IMR-90 (cell line): ENCODE measurements around the gene RBP5. TPM values are rescaled to one million over a fixed set of nuclear protein-coding genes. Genes with fewer than 3 reads are reported as not detected.

ENCODE experiments used
- ATAC-seq: fragments of 200-7000 bp; cut with Tn5 transposase; 2 replicates; pipeline ENCODE4 v1.9.1; 2020; ENCODE audit warnings: low read depth, mild to moderate bottlenecking, moderate library complexity
- BruUV-seq: library from RNA; stranded (reverse); fragments of 400-500 nt; replicated peaks from 2 replicates; lab custom pipeline; 2021; lab: Mats Ljungman, UMichigan
- CTCF ChIA-PET: fragments of 300-600 bp; formaldehyde crosslinking; extraction: SDS; loops from one replicate; lab custom pipeline; 2021; ENCODE audit warnings: antibody characterized with exemption; lab: Yijun Ruan, JAX
- POLR2A ChIA-PET: fragments of 300-600 bp; sonication (Branson Sonifier 250); formaldehyde crosslinking; loops from one replicate; lab custom pipeline; 2022; ENCODE audit warnings: antibody characterized with exemption; ENCODE audit not compliant: unreplicated experiment; lab: Charles Lee
- DNase-seq: peaks from one replicate; pipeline ENCODE4 v3.0.0; 2013
- H2AFZ ChIP-seq: replicated peaks from 2 replicates; pipeline ENCODE3; 2013; ENCODE audit warnings: low read length, mild to moderate bottlenecking; ENCODE audit not compliant: poor library complexity
- H2AK5ac ChIP-seq: 2 replicates; pipeline ENCODE4 v1.6.1; 2013; ENCODE audit warnings: low read depth, low read length, inconsistent platforms
- H2AK9ac ChIP-seq: replicated peaks from 2 replicates; pipeline ENCODE3; 2013; ENCODE audit warnings: mild to moderate bottlenecking, low read depth, low read length, moderate library complexity; ENCODE audit not compliant: poor library complexity
- H2BK120ac ChIP-seq: 2 replicates; pipeline ENCODE4 v1.6.1; 2013; ENCODE audit warnings: low read depth, low read length, inconsistent platforms
- H2BK15ac ChIP-seq: 3 replicates; pipeline ENCODE4 v1.6.1; 2013; ENCODE audit warnings: low read depth, low read length, inconsistent platforms
- H2BK20ac ChIP-seq: 2 replicates; pipeline ENCODE4 v1.6.1; 2013; ENCODE audit warnings: low read depth, mild to moderate bottlenecking, inconsistent platforms, low read length, moderate library complexity
- H2BK5ac ChIP-seq: 2 replicates; pipeline ENCODE4 v1.6.1; 2013; ENCODE audit warnings: mild to moderate bottlenecking, low read depth, low read length, inconsistent platforms; ENCODE audit not compliant: poor library complexity, severe bottlenecking
- H3K14ac ChIP-seq: replicated peaks from 2 replicates; pipeline ENCODE4 v1.6.1; 2013; ENCODE audit warnings: low read depth, low read length, inconsistent platforms
- H3K18ac ChIP-seq: 2 replicates; pipeline ENCODE4 v1.6.1; 2013; ENCODE audit warnings: low read depth, low read length, control low read depth
- H3K23ac ChIP-seq: 2 replicates; pipeline ENCODE4 v1.6.1; 2013; ENCODE audit warnings: low read depth, low read length, inconsistent platforms
- H3K27ac ChIP-seq: 2 replicates; pipeline ENCODE4 v1.5.1; 2013; ENCODE audit warnings: mild to moderate bottlenecking, control low read depth, low read length; ENCODE audit not compliant: insufficient read depth
- H3K27me3 ChIP-seq: 2 replicates; pipeline ENCODE4 v1.6.1; 2013; ENCODE audit warnings: low read length; ENCODE audit not compliant: control insufficient read depth, insufficient read depth
- H3K36me3 ChIP-seq: 2 replicates; pipeline ENCODE4 v1.6.1; 2013; ENCODE audit warnings: low read length, mixed read lengths; ENCODE audit not compliant: control insufficient read depth, insufficient read depth
- H3K4ac ChIP-seq: 2 replicates; pipeline ENCODE4 v1.6.1; 2013; ENCODE audit warnings: low read depth, low read length, inconsistent platforms
- H3K4me1 ChIP-seq: 2 replicates; pipeline ENCODE4 v1.6.1; 2013; ENCODE audit warnings: low read length, mixed read lengths; ENCODE audit not compliant: control insufficient read depth, insufficient read depth
- H3K4me2 ChIP-seq: 2 replicates; pipeline ENCODE4 v1.6.1; 2013; ENCODE audit warnings: low read depth, mild to moderate bottlenecking, control low read depth, low read length, moderate library complexity
- H3K4me3 ChIP-seq: 2 replicates; pipeline ENCODE4 v1.5.1; 2013; ENCODE audit warnings: low read depth, mild to moderate bottlenecking, control low read depth, low read length, moderate library complexity; ENCODE audit not compliant: insufficient read depth
- H3K56ac ChIP-seq: 2 replicates; pipeline ENCODE4 v1.6.1; 2013; ENCODE audit warnings: low read length, inconsistent platforms; ENCODE audit not compliant: insufficient read depth; ENCODE audit errors: extremely low read depth
- H3K79me1 ChIP-seq, 2 experiments: 2 replicates each; pipeline ENCODE4 v1.6.1; 2013; ENCODE audit warnings: low read length in 2 of 2, inconsistent platforms in 1 of 2, low read depth in 1 of 2
- H3K9ac ChIP-seq: 2 replicates; pipeline ENCODE4 v1.6.1; 2013; ENCODE audit warnings: low read depth, low read length, control low read depth
- H3K9me1 ChIP-seq: 2 replicates; pipeline ENCODE4 v1.6.1; 2013; ENCODE audit warnings: low read length, inconsistent platforms; ENCODE audit not compliant: insufficient read depth
- H3K9me3 ChIP-seq: 2 replicates; pipeline ENCODE4 v1.6.1; 2013; ENCODE audit warnings: low read length; ENCODE audit not compliant: control insufficient read depth, insufficient read depth
- H4K20me1 ChIP-seq: 2 replicates; pipeline ENCODE4 v1.6.1; 2013; ENCODE audit warnings: low read length, inconsistent platforms; ENCODE audit not compliant: insufficient read depth
- H4K5ac ChIP-seq: 2 replicates; pipeline ENCODE4 v1.6.1; 2013; ENCODE audit warnings: mild to moderate bottlenecking, low read depth, low read length, control low read depth
- H4K8ac ChIP-seq, 2 experiments: 2 replicates each; pipeline ENCODE4 v1.6.1; 2013; ENCODE audit warnings: low read depth in 2 of 2, low read length in 2 of 2, control low read depth in 1 of 2, inconsistent platforms in 1 of 2
- H4K91ac ChIP-seq: 2 replicates; pipeline ENCODE4 v1.6.1; 2013; ENCODE audit warnings: low read depth, low read length, inconsistent platforms; ENCODE audit not compliant: insufficient read depth
- BHLHE40 ChIP-seq: fragments of 150-350 bp; IDR thresholded peaks from 2 replicates; pipeline ENCODE4 v1.6.1; 2016; ENCODE audit warnings: mild to moderate bottlenecking, low read depth, low read length
- CEBPB ChIP-seq: IDR thresholded peaks from 2 replicates; pipeline ENCODE4 v1.6.1; 2012; ENCODE audit warnings: low read depth, low read length, improper control_type of control experiment
- CHD1 ChIP-seq: IDR thresholded peaks from 2 replicates; pipeline ENCODE4 v1.6.1; 2012; ENCODE audit warnings: low read depth, low read length, improper control_type of control experiment
- CTCF ChIP-seq: conservative IDR thresholded peaks from 2 replicates; pipeline ENCODE4 v1.5.1; 2012; ENCODE audit warnings: mild to moderate bottlenecking, low read depth, low read length, improper control_type of control experiment
- ELK1 ChIP-seq: fragments of 150-350 bp; IDR thresholded peaks from 2 replicates; pipeline ENCODE4 v1.6.1; 2016; ENCODE audit warnings: low read depth, mild to moderate bottlenecking, low read length, moderate library complexity, borderline replicate concordance
- FOS ChIP-seq: fragments of 150-350 bp; IDR thresholded peaks from 2 replicates; pipeline ENCODE4 v1.6.1; 2016; ENCODE audit warnings: low read depth, low read length
- MAFK ChIP-seq: IDR thresholded peaks from 2 replicates; pipeline ENCODE4 v1.6.1; 2012; ENCODE audit warnings: low read depth, low read length, improper control_type of control experiment
- MAZ ChIP-seq: IDR thresholded peaks from 2 replicates; pipeline ENCODE4 v1.6.1; 2012; ENCODE audit warnings: low read depth, mild to moderate bottlenecking, low read length, improper control_type of control experiment, moderate library complexity, borderline replicate concordance
- MXI1 ChIP-seq: IDR thresholded peaks from 2 replicates; pipeline ENCODE4 v1.6.1; 2012; ENCODE audit warnings: low read depth, mild to moderate bottlenecking, low read length, moderate library complexity, borderline replicate concordance
- NFE2L2 ChIP-seq: fragments of 150-350 bp; IDR thresholded peaks from 2 replicates; pipeline ENCODE4 v1.6.1; 2016; ENCODE audit warnings: low read depth, mild to moderate bottlenecking, low read length
- POLR2A ChIP-seq: IDR thresholded peaks from 2 replicates; pipeline ENCODE4 v1.6.1; 2012; ENCODE audit warnings: mild to moderate bottlenecking, low read depth, low read length
- RAD21 ChIP-seq: IDR thresholded peaks from 2 replicates; pipeline ENCODE4 v1.6.1; 2012; ENCODE audit warnings: low read length, improper control_type of control experiment
- RCOR1 ChIP-seq: IDR thresholded peaks from 2 replicates; pipeline ENCODE4 v1.6.1; 2012; ENCODE audit warnings: mild to moderate bottlenecking, low read length, improper control_type of control experiment; ENCODE audit not compliant: insufficient replicate concordance
- RFX5 ChIP-seq: IDR thresholded peaks from 2 replicates; pipeline ENCODE4 v1.8.0; 2012; ENCODE audit warnings: low read depth, mild to moderate bottlenecking, low read length, moderate library complexity
- SMC3 ChIP-seq: fragments of 150-350 bp; IDR thresholded peaks from 2 replicates; pipeline ENCODE4 v1.6.1; 2016; ENCODE audit warnings: low read depth, mild to moderate bottlenecking, antibody characterized with exemption, low read length, moderate library complexity
- USF2 ChIP-seq: fragments of 150-350 bp; IDR thresholded peaks from 2 replicates; pipeline ENCODE4 v1.6.1; 2017; ENCODE audit warnings: mild to moderate bottlenecking, antibody characterized with exemption, low read length, low read depth
- WGBS, 2 experiments: methylation state at CpG; one replicate each; pipeline versions ENCODE4 v1.1.5 to v1.1.7; 2013; ENCODE audit warnings: missing lambda C conversion rate in 2 of 2; ENCODE audit not compliant: insufficient read length in 1 of 2; ENCODE audit errors: extremely low coverage in 2 of 2; 5-methylcytosine and 5-hydroxymethylcytosine counted together
- dilution Hi-C: fragments of 300-500 bp; cut with HindIII; formaldehyde crosslinking; loops from one replicate; pipeline ENCODE4 v1.14.3; 2018; ENCODE audit warnings: low sequenced_read_pairs; ENCODE audit not compliant: unreplicated experiment
- in situ Hi-C: fragments of 300-500 bp; cut with MboI; formaldehyde crosslinking; loops from 3 replicates; pipeline ENCODE4 v1.14.3; 2019; ENCODE audit warnings: low sequenced_read_pairs, inconsistent platforms, mixed read lengths
- intact Hi-C: fragments of 100-400 bp; cut with micrococcal nuclease; formaldehyde crosslinking; loops from 2 replicates; pipeline ENCODE4 v1.10.0; 2022
- polyA plus RNA-seq, 3 experiments: library from polyadenylated mRNA; depleted of rRNA; stranded (reverse); fragments of >200 nt; gene quantifications; 2 replicates each; pipeline ENCODE4 v1.2.3, GENCODE V29; 2012; ENCODE audit warnings: low replicate concordance in 1 of 3
- total RNA-seq: library from RNA; depleted of rRNA; stranded (reverse); fragments of >200 nt; gene quantifications from 2 replicates; pipeline ENCODE4 v1.2.3, GENCODE V29; 2012

The RBP5 gene
- total and polyA plus RNA-seq, 2 of the 4 experiments (the other 2 are of a cell fraction): 0.15 TPM; not detected in 1

GRCh38 chr12:7123806-7124522 lies 4.7 kb downstream of the RBP5 start:
- Histone ChIP-seq H3K14ac (no peak overlapping the region), H3K4me1 (no peaks in the 10 kb centered on the region), H3K4ac (no peak overlapping the region), H3K9me1 (peaks cover 2% of the 10 kb centered on the region; the same call in 1 of the 2 replicates), H3K27me3 (no peaks in the 10 kb centered on the region), H2AFZ (no peak overlapping the region), H3K18ac (no peak overlapping the region), H3K56ac (no peak overlapping the region), H2BK5ac (no peak overlapping the region), H2BK20ac (no peak overlapping the region), H2AK5ac (no peak overlapping the region), H3K36me3 (peaks cover 8% of the 10 kb centered on the region), H4K5ac (no peak overlapping the region), H2BK120ac (no peak overlapping the region), H4K20me1 (no peaks in the 10 kb centered on the region), H4K8ac (no peak overlapping the region), H2BK15ac (no peak overlapping the region), H3K27ac (no peak overlapping the region), H2AK9ac (no peak overlapping the region), H3K4me2 (no peak overlapping the region), H3K23ac (no peak overlapping the region), H3K9me3 (no peaks in the 10 kb centered on the region), H3K4me3 (no peak overlapping the region), H3K9ac (no peak overlapping the region), H4K91ac (no peak overlapping the region), H3K79me1 (no peaks in the 10 kb centered on the region)
- TF ChIP-seq USF2 (no peak), MXI1 (no peak), RAD21 (no peak), CHD1 (no peak), NFE2L2 (no peak), ELK1 (no peak), BHLHE40 (no peak), FOS (no peak), CEBPB (no peak), POLR2A (no peak), MAFK (no peak), RCOR1 (no peak), MAZ (no peak), CTCF (no peak), RFX5 (no peak), SMC3 (no peak)
- dilution Hi-C loops (no loop called here), intact Hi-C loops (no loop called here), in situ Hi-C loops (no loop called here)
- DNase-seq (no peak), ATAC-seq (no peak)
- ChIA-PET CTCF (no interaction called here), POLR2A (no interaction called here)
- BruUV-seq: no TSS peak
- WGBS, 2 experiments: no CpG with 5 or more reads among the region's 11 CpGs
